Rectal smooth muscle tissue (tissue), 1 donor: ENCODE data around the gene NPY2R.

Experiments used
- H3K27ac ChIP-seq: one replicate; pipeline ENCODE4 v1.7.0; 2013; ENCODE audit warnings: low read depth, low read length, inconsistent platforms
- H3K27me3 ChIP-seq: one replicate; pipeline ENCODE4 v1.7.0; 2013; ENCODE audit warnings: low read length; ENCODE audit not compliant: control insufficient read depth, insufficient read depth
- H3K36me3 ChIP-seq: one replicate; pipeline ENCODE4 v1.7.0; 2013; ENCODE audit warnings: low read length; ENCODE audit not compliant: control insufficient read depth, insufficient read depth
- H3K4me1 ChIP-seq: one replicate; pipeline ENCODE4 v1.7.0; 2013; ENCODE audit warnings: low read length; ENCODE audit not compliant: control insufficient read depth, insufficient read depth
- H3K4me3 ChIP-seq: one replicate; pipeline ENCODE4 v1.7.0; 2013; ENCODE audit warnings: low read length
- H3K9ac ChIP-seq: one replicate; pipeline ENCODE4 v1.7.0; 2013; ENCODE audit warnings: low read length

NPY2R gene

DNA sequence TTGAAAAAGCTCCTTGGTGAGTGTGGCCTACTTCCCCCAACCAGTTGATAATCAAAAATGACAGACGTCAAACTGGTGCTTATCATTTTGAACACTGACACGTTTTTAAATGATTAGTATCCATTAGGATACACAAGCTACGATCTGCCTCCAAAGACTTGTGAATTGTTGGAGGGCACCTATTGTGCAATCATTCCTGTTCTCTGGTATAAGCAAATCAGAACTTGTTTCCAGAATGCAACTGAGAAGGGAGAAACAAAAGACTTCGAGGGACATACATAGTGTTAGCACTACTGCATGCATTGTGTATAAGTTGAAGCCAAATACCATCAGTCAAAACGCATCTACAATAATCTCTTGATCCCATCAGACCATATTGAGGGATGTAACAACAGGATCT, 11.6 kb downstream of the NPY2R start:
- Histone ChIP-seq H3K36me3 (no peaks in the 10 kb centered on the region), H3K4me3 (no peak overlapping the region), H3K27me3 (no peaks in the 10 kb centered on the region), H3K27ac (no peak overlapping the region), H3K9ac (no peak overlapping the region), H3K4me1 (no peaks in the 10 kb centered on the region)

DNA sequence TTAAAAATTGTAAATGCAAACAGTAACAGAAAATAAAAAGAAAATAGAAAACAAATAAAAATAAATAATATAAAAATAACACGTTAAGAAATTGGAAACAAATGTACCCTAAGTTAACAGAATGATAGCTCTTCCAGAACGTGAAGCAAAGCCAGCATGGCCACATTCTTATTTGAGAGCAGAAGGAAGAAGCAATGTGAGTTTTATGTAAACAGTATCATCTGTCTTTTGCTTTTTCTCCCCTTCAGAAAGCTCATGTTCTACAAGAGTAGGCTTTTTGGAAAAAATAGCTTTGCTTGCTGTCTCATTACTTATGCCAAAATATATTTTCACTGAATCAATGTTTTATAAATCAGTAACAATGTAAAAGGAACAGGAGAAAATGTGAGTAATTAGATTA, 18.7 kb downstream of the NPY2R start:
- H3K9ac ChIP-seq = no peak overlapping the region
- H3K27me3 ChIP-seq = no peaks in the 10 kb centered on the region
- H3K36me3 ChIP-seq = no peaks in the 10 kb centered on the region
- no peaks in the 10 kb centered on the region for H3K4me1 ChIP-seq
- no peak overlapping the region for H3K27ac ChIP-seq
- H3K4me3 ChIP-seq = no peak overlapping the region

- no peaks in the 10 kb centered on the region for H3K4me1 ChIP-seq
- no peaks in the 10 kb centered on the region for H3K36me3 ChIP-seq
- H3K27ac ChIP-seq = no peak overlapping the region
- no peaks in the 10 kb centered on the region for H3K27me3 ChIP-seq
- no peak overlapping the region for H3K4me3 ChIP-seq
- H3K9ac ChIP-seq = no peak overlapping the region
Observed at GRCh38 chr4:155228713-155229112, 20.3 kb downstream of the NPY2R start.

GRCh38 chr4:155232432-155232831, 24.0 kb downstream of the NPY2R start:
- Histone ChIP-seq H3K36me3 (no peaks in the 10 kb centered on the region), H3K4me1 (no peaks in the 10 kb centered on the region), H3K4me3 (no peak overlapping the region), H3K27me3 (no peaks in the 10 kb centered on the region), H3K27ac (no peak overlapping the region), H3K9ac (no peak overlapping the region)

DNA sequence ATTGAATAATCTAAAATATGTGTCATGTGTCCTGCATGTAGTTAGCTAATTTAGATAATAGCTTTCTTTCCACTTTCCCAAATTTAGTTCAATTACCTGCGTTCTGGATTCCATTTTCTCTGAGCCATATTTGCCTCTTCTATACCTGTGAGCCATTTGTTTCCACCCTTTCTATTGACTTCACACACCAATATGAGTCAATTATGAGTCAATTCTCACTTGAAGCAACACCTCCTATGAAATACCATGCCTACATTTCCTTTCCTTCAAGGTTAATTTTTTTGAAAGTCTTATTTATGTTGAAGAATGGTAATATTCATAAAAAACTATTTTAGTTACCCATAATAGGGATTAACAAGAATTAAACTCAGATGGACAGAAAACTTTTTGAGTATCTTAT, 25.8 kb downstream of the NPY2R start:
- Histone ChIP-seq H3K27ac (no peak overlapping the region), H3K36me3 (no peaks in the 10 kb centered on the region), H3K4me1 (no peaks in the 10 kb centered on the region), H3K27me3 (no peaks in the 10 kb centered on the region), H3K4me3 (no peak overlapping the region), H3K9ac (no peak overlapping the region)

DNA sequence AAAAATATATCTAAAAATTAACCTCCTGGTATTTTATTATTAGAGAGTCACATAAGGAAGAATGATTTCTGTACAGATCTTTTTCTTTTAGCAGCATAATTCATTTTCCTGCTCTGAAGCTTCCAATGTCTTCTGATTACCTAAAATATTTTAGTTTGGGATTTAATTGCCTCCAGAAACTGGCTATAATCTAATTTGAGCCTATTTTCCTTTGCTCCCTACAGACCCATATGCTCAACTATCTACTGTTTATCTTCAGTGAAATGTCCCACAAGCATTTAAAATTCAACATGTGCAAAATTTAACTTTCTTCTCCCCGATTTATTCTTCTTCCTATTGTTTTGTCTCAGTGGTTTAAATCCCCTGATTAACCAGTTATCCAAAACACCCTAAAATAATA, 29.1 kb downstream of the NPY2R start:
- H3K9ac ChIP-seq = no peak overlapping the region
- no peak overlapping the region for H3K27ac ChIP-seq
- no peaks in the 10 kb centered on the region for H3K27me3 ChIP-seq
- H3K4me3 ChIP-seq = no peak overlapping the region
- H3K36me3 ChIP-seq = no peaks in the 10 kb centered on the region
- no peaks in the 10 kb centered on the region for H3K4me1 ChIP-seq

- H3K9ac ChIP-seq = no peak overlapping the region
- no peaks in the 10 kb centered on the region for H3K4me1 ChIP-seq
- H3K27ac ChIP-seq = no peak overlapping the region
- no peaks in the 10 kb centered on the region for H3K27me3 ChIP-seq
- H3K36me3 ChIP-seq = no peaks in the 10 kb centered on the region
- H3K4me3 ChIP-seq = no peak overlapping the region
Observed at GRCh38 chr4:155241225-155241624, 32.8 kb downstream of the NPY2R start.

DNA sequence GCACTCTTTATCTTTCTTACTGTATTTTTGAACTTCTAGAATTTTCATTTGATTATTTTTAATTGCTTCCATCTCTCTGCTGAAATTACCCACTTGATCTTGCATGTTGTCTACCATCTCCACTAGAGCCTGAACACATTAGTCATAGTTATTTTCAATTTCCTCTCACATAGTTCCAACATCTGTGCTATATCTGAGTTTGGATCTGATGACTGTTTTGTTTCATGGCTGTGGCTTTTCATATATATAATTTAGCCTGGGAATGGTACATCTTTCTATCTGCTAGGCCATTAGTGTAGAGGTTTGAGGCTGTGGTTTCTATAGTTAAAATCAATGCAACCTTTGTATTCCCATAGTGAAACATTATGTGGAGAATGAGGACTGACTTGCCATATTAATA, 33.2 kb downstream of the NPY2R start:
- H3K4me3 ChIP-seq = no peak overlapping the region
- H3K4me1 ChIP-seq = no peaks in the 10 kb centered on the region
- no peak overlapping the region for H3K9ac ChIP-seq
- H3K27ac ChIP-seq = no peak overlapping the region
- H3K27me3 ChIP-seq = no peaks in the 10 kb centered on the region
- no peaks in the 10 kb centered on the region for H3K36me3 ChIP-seq

DNA sequence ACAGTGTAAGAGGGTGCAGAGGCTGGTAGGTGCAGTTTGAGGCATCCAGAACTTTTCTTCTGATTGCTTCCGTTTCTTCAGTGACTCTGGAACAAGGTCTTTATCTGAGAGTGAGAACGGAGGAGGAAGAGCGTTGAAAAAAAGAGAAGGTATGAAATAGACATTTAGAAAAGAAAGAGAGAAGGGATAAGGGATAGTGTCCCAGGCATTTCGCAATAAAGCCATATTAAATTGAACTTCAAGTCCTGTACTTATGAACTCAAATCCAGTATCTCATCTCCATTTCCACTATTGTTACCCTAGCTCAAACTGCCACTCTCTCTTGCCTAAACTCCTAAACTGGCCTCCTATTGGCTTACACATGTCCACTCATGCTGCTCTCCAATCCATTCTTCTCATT, 36.7 kb downstream of the NPY2R start:
- Histone ChIP-seq H3K9ac (no peak overlapping the region), H3K36me3 (no peaks in the 10 kb centered on the region), H3K4me1 (no peaks in the 10 kb centered on the region), H3K4me3 (no peak overlapping the region), H3K27me3 (no peaks in the 10 kb centered on the region), H3K27ac (no peak overlapping the region)

GRCh38 chr4:155248002-155248896, 39.8 kb downstream of the NPY2R start:
- no peaks in the 10 kb centered on the region for H3K4me1 ChIP-seq
- H3K9ac ChIP-seq = no peak overlapping the region
- H3K4me3 ChIP-seq = no peak overlapping the region
- no peaks in the 10 kb centered on the region for H3K27me3 ChIP-seq
- H3K36me3 ChIP-seq = no peaks in the 10 kb centered on the region
- no peak overlapping the region for H3K27ac ChIP-seq

DNA sequence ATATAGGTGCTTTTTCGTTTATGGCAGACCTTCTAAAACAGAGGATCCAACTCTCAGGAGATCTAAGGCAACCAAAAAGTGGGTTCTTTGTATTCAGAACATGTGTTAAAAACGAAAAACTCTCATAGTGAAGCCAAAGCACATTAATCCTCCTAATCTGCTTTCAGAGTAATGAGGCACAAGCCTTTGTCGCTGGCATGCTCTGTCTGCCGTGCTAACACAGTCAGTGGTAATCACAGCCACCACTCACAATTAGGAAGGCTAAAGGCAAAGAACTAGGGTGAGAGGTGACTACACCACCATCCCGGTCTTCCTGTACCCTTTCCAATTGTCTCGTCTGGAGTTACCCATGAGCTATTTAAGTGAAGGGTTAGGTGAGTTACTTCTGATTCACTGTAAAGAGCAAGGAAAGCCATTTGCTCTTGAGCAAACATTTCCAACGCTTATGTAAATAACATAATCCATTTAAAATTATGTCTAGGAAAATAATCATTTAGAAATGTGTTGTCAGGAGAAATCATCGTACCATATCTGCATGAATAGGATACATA, 40.7 kb downstream of the NPY2R start:
- Histone ChIP-seq H3K27ac (no peak overlapping the region), H3K27me3 (no peaks in the 10 kb centered on the region), H3K4me3 (no peak overlapping the region), H3K9ac (no peak overlapping the region), H3K4me1 (no peaks in the 10 kb centered on the region), H3K36me3 (no peaks in the 10 kb centered on the region)

GRCh38 chr4:155252327-155252726, 43.9 kb downstream of the NPY2R start:
- Histone ChIP-seq H3K27ac (no peak overlapping the region), H3K27me3 (no peaks in the 10 kb centered on the region), H3K9ac (no peak overlapping the region), H3K36me3 (no peaks in the 10 kb centered on the region), H3K4me3 (no peak overlapping the region), H3K4me1 (no peaks in the 10 kb centered on the region)

- Histone ChIP-seq H3K4me3 (no peak overlapping the region), H3K27ac (no peak overlapping the region), H3K36me3 (no peaks in the 10 kb centered on the region), H3K27me3 (no peaks in the 10 kb centered on the region), H3K4me1 (no peaks in the 10 kb centered on the region), H3K9ac (no peak overlapping the region)
Observed at GRCh38 chr4:155263480-155263879, 55.0 kb downstream of the NPY2R start.
